Measurements from ENCODE around the gene UBE2D3. TPM values are rescaled to one million over a fixed set of nuclear protein-coding genes. Genes with fewer than 3 reads are reported as not detected.
"Not testable (repeated sequence)": the region's sequence is repeated elsewhere in the genome, so short reads cannot be mapped to it uniquely, and the experiment has no call there.

UBE2D3 gene
- total RNA-seq, 4 donors from 2014 or later: 278 to 377 (median 304) TPM

DNA sequence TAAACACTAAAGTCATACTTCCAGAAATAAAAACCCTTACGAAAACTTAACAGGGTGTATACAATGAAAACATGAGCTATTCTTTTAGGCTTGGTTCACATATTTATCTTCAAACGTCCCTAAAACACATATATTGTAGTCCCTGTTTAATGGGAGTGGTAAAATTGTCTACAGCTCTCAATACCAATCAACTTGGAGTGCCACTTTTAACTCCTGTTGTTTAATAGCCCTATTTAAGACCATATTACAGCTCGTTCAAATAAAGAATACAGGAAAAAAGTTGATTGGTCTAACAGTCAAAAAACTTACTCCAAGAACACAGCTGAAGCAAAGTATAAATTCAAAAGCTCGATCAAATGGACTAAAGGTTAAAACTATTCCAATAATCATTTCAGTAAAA, 3.9 kb downstream of the UBE2D3 start:
- no peak for DNase-seq
- Histone ChIP-seq H3K36me3 (no peaks in the 10 kb centered on the region), H3K9me3 (no peaks in the 10 kb centered on the region), H3K4me1 (peaks cover 16 to 65% (median 52%) of the 10 kb centered on the region in 3 donors), H3K27me3 (no peaks in the 10 kb centered on the region), H3K4me3 (peak overlapping the region; percentile 78 to 99 (median 94)), H3K27ac (peak overlapping the region in 3 of 4 donors; percentile 99 to 100 (median 100))
- TF ChIP-seq, protein P1, sequence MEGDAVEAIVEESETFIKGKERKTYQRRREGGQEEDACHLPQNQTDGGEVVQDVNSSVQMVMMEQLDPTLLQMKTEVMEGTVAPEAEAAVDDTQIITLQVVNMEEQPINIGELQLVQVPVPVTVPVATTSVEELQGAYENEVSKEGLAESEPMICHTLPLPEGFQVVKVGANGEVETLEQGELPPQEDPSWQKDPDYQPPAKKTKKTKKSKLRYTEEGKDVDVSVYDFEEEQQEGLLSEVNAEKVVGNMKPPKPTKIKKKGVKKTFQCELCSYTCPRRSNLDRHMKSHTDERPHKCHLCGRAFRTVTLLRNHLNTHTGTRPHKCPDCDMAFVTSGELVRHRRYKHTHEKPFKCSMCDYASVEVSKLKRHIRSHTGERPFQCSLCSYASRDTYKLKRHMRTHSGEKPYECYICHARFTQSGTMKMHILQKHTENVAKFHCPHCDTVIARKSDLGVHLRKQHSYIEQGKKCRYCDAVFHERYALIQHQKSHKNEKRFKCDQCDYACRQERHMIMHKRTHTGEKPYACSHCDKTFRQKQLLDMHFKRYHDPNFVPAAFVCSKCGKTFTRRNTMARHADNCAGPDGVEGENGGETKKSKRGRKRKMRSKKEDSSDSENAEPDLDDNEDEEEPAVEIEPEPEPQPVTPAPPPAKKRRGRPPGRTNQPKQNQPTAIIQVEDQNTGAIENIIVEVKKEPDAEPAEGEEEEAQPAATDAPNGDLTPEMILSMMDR (IDR thresholded peaks at IDR 0.05): no peak
- no peak for TF ChIP-seq POLR2A (IDR thresholded peaks at IDR 0.05)
- 8 to 12% methylated on average over 4 of the region's 4 CpGs for WGBS, 2 donors
- intact Hi-C loops (cut with DNase I): no loop called here

DNA sequence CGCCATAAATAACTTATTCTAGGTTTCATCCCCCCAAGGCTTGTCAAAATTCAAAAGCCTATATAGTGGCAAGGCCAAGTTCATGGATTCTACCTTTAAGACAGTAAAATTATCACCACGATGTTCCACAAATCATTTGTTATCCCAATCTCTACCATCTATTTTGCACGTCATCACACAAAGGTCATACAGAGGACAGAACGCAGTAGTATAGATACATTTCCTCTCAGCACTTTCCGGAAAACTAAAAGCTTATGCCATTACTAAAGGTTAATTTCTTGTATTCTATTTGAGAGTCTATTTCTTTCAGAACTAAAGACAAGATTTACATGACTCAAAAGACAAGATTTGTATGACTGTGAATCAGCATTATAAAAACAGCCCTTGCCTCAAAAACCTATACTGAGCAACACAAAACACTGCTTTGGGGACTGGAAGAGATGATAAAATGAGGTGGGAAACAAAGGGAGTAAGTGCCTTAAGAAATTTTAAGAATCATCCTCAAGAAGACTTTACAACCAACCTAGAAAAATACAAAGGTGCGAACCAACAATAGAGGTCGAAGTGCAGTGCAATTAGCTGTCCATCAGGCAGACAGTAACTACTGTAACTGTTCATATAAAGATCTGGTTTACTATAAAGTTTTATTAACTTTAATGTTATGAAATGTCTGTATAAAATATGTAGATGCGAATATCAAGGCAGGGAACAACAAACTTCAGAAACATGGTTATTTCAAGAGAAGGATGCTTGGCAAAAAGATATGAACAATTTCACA, 7.6 kb downstream of the UBE2D3 start:
- intact Hi-C loops (cut with DNase I): no loop called here
- H3K36me3 ChIP-seq: peaks cover 0 to 5% (median 0%) of the 10 kb centered on the region in 3 donors
- no peaks in the 10 kb centered on the region for H3K9me3 ChIP-seq
- peak overlapping the region in 1 of 4 donors; percentile 17 for H3K4me3 ChIP-seq
- H3K4me1 ChIP-seq: peaks cover 35 to 100% (median 77%) of the 10 kb centered on the region in 3 donors
- TF ChIP-seq, protein P1 (IDR thresholded peaks at IDR 0.05): no peak
- no peak for TF ChIP-seq POLR2A (IDR thresholded peaks at IDR 0.05)
- DNase-seq: no peak
- WGBS, 2 donors: 51 to 58% methylated on average over 8 of the region's 8 CpGs
- H3K27ac ChIP-seq: peak overlapping the region in 2 of 4 donors; percentile 53 to 57
- H3K27me3 ChIP-seq: no peaks in the 10 kb centered on the region

DNA sequence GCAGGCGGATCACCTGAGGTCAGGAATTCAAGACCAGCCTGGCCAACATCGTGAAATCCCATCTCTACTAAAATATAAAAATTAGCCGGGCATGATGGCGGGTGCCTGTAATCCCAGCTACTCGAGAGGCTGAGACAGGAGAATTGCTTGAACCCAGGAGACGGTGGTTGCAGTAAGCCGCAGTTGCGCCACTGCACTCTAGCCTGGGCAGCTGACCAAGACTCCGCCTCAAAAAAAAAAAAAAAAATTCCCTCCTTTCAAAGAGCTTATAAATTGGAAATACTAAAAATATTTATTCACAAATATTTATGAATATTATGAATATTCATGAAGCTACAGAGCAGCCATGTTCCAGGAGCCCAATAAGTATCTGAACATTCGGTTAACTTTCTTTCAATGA, 8.3 kb downstream of the UBE2D3 start:
- WGBS, 2 donors: 76 to 91% methylated on average over 9 of the region's 10 CpGs
- H3K9me3 ChIP-seq; DNase-seq; intact Hi-C loops (cut with DNase I); H3K27me3 ChIP-seq: not testable (repeated sequence)
- Histone ChIP-seq H3K4me3 (peak overlapping the region in 1 of 4 donors; percentile 13), H3K36me3 (peaks cover 0 to 12% (median 0%) of the 10 kb centered on the region in 3 donors), H3K27ac (peak overlapping the region in 3 of 4 donors; percentile 5 to 57 (median 53)), H3K4me1 (peaks cover 35 to 100% (median 74%) of the 10 kb centered on the region in 3 donors)

DNA sequence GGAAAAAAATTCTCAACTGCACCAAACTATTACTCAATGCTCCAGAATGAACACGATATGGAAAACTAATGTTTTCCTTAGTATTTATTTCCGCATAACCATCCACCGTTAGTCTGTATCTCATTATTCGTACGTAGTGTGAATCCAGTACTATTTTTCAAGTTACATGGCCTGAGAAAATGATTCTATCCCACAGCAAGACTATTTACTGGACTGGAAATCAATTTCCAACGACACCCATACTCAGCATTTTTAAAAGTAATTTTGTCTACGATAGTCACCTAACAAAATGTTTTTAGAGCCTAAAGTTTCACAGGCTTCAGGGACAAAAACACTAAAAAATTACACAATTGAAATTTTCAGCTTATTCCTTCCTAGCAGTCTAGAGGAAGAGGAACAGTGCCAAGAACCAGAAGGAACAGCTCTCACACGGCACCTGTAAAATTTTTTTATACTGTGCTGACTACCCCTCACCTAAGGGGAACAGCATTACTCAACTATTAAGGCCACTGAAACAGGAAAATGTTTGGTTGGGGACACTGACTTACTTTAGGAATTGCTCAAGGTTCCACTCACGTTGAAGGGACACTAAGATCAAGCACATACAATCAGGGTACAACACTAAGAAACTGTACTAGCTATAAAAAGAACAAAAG, 9.6 kb downstream of the UBE2D3 start:
- H3K4me1 ChIP-seq: peaks cover 31 to 100% (median 69%) of the 10 kb centered on the region in 3 donors
- TF ChIP-seq, protein P1 (IDR thresholded peaks at IDR 0.05): no peak
- TF ChIP-seq POLR2A (IDR thresholded peaks at IDR 0.05): no peak

DNA sequence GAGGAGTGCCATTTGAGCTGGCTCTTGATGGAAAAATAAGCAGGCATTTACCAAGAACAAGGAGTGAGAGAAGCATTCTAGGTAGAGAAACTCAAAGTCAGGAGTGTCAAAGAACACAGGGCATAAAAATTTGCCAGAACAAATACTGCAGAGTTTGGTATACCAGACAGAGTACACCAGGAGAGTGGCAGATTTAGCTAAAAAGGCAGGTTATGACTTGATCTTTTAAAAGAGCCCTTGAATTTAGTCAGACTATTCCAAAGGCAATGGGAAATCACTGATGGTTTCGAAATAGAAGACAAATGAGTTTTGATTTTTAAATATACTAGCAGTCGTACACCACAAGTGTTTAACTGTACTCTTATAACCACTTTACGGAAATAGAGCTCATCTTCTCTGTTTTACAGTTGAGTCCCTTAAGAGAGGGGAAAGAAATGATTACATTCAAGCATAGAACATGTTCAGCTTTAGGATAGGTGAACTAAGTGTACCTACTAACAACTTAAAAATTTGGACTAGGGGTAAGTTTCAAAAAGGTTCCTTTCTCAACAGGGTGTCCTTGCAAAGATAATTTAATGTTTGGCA, 10.2 kb downstream of the UBE2D3 start:
- TF ChIP-seq POLR2A (IDR thresholded peaks at IDR 0.05): no peak
- TF ChIP-seq, protein P1 (IDR thresholded peaks at IDR 0.05): no peak
- Histone ChIP-seq H3K27ac (peak overlapping the region; percentile 26 to 65 (median 38)), H3K4me3 (peak overlapping the region in 1 of 4 donors; percentile 11), H3K9me3 (no peaks in the 10 kb centered on the region), H3K36me3 (peaks cover 0 to 24% (median 0%) of the 10 kb centered on the region in 3 donors), H3K4me1 (peaks cover 31 to 100% (median 62%) of the 10 kb centered on the region in 3 donors), H3K27me3 (no peaks in the 10 kb centered on the region)
- intact Hi-C loops (cut with DNase I): no loop called here
- DNase-seq: no peak
- 19 to 24% methylated on average over 3 of the region's 3 CpGs for WGBS, 2 donors

More for the DNA sequence above, 9.6 kb downstream of the UBE2D3 start:
- Histone ChIP-seq H3K36me3 (peaks cover 0 to 24% (median 0%) of the 10 kb centered on the region in 3 donors), H3K27ac (peak overlapping the region; percentile 26 to 65 (median 43)), H3K9me3 (no peaks in the 10 kb centered on the region), H3K4me3 (no peak overlapping the region), H3K27me3 (no peaks in the 10 kb centered on the region)
- DNase-seq: no peak
- WGBS, 2 donors: 35 to 48% methylated on average over 9 of the region's 9 CpGs
- intact Hi-C loops (cut with DNase I): no loop called here

All from esophagus squamous epithelium (tissue), 5 donors.